DMS153 treated with DMSO at 0.1 percent for 48 hours (cell line): Measurements from ENCODE around the gene PLA2G2E.

ENCODE experiments used
- DNase-seq: peaks from one replicate; lab custom pipeline; 2025; ENCODE audit not compliant: unreplicated experiment; lab: John Stamatoyannopoulos, UW

The PLA2G2E gene, protein sequence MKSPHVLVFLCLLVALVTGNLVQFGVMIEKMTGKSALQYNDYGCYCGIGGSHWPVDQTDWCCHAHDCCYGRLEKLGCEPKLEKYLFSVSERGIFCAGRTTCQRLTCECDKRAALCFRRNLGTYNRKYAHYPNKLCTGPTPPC

DNA sequence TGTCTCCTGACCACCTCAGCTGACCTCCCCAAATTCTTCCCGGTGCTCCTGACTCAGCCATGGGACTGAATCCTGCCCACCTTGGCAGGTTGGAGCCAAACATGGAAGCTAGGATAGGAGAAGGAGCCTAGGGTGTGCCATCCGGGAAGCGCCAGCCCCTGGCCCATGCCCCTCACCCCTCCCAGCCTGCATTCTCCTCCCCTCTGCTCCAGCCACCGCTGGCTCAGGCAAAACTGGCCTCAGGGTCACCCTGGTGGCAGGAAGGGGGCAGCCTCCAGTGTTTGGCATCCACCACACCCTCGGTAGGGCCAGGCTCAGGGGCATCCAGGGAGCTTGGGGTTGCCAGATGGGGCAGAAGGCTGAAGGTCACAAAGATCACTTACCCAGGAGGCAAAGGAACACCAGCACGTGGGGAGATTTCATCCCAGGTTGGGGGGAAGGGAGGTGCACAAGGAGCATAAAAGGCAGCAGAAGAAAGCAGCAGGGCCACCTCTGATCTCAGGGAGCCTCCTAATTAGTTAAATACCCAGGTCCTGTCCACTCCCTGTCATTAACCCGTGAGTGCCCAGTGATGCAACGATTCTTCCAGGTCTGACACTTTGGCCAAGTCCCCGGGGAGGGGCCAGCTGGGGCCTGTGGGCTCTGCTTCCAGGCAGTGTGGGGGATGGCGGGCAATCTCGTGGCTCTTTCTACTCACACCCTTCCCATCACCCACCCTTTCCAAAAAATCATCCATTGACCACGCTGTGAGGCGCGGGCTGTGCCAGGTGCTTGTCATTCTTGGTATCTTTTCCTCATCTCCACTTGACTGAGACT is at the start of gene PLA2G2E:
Gene PLA2G2E (minus strand): TSS at position 481 of the 816 bp plus-strand sequence. CDS start 58 bp downstream, at position 423.
- no peak for DNase-seq

DNA sequence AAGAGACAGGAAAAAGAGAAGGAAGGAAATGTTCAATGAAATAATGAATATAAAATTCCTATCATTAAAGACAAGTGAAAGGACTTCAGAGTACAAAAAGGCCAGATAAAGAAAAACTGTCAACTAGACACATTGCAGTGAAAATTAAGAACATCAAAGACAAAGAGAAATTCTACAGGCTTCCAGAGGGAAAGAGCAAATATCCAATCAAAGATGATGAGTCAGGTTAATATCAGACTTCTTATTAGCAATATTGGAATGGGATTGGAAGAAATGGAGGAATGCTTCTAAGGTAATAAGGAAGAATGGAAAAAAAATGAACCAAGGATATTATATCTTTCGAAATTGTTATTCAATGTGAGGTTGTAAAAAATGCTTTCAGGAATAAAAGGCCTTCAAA is 48.2 kb upstream of the PLA2G2E start:
- no peak for DNase-seq

DNA sequence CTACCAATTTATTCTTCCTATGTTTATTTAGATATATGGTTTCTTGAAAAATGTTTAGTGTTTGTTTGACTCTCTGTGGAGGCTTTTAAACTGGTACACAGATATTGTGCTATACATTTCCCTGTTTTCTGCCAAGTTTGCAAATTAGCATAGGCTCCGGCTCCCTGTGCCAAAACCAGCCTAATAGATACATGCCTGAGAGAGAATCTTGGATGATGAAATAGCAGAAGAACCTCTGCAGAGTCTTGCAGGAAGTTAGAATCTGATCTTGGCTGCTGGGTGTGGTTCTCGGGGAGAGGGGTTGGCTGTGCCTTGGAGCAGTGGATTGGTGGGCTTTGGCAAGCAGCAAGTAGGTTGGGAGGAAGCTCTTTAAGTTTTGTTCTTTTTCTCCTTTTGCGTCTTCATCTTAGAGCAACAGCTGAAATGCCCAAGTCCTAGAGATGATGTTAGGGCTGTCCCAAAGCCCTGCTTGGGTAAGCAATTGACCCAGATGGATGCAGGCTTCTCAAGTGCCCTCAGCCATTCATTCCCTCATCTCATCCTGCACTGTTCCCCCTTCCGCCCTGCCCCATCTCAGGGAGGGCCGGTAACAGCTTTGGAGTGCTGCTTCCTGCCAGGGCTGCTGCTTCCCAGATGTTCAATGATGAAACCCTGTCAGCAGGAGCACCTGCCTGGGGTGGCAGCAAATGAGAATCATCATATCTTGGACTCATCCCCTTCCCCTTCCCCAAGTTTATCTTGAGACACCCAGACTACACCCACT is 46.7 kb upstream of the PLA2G2E start:
- no peak for DNase-seq

DNA sequence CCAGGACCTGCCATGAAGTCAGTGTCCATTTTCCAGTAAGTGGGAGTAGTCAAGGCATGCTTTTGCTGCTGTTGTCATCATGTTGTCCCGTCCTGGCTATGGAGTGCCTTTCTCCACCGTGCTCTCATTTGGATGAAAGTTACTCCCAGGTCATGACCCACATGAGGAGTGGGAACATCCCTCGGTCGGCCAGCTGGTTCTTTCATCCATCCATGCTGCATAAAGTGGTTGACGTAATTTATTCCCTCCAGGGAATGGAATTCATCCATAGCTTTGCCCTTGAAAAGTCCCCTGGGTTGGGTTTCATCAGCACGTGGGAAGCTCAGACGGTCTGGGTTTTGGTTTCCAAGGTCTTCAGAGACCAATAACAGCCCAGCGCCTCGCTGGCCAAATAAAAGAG is 44.4 kb upstream of the PLA2G2E start:
- DNase-seq: no peak

DNA sequence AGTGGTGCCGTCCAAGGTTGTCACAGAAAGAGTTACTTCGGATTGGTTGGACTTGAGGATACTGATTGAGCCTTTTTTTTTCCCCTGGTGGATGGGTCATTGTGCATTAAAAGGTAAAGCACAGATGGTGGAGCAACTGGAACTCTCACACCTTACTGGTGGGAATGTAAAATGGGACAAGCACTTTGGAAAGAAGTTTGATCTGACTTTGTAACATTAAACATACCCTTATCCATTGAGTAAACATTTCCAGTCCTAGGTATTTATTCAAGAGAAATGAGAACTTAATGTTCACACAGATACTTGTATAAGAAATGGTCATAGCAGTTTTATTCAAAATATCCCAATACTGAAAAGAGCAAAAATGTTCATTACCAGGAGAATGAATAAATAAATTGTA is 41.1 kb upstream of the PLA2G2E start:
- DNase-seq: no peak

DNA sequence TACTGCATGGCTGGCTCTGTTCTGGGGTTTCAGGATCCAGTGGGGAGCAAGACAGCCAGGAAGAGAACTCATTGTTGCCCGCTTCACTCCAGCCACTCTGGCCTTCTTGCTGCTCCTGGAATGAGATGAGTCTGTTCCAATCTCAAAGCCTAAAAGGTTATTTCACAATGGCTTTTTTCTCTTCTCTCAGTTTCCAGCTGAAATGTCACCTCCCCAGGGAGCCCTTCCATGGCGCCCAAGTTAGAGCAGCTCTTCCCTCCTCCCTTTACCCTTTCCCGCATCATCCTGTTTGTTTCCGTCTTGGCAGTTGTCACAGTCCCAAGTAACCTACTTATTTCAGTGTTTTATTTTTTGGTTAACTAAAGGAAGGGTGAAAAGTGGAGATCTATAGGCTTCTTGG is 40.2 kb upstream of the PLA2G2E start:
- no peak for DNase-seq

DNA sequence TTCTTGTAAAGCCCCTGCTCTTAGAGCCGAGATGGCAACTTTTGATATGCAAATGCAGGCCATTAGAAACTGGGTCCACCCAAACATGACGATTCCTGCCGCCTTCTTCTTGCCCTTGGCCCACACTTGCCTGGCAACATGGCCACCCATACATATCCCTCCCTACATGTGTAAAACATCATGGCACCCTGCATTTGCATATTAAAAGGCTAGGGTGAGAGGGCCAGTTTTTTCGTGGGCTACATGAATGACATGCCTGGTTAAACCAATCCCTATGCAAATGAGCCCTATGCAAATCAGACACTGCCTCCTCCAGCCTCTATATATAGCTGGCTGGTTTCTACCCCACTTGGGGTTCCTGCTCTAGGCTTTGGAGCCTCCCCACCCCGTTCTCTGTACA is 37.2 kb upstream of the PLA2G2E start:
- no peak for DNase-seq

DNA sequence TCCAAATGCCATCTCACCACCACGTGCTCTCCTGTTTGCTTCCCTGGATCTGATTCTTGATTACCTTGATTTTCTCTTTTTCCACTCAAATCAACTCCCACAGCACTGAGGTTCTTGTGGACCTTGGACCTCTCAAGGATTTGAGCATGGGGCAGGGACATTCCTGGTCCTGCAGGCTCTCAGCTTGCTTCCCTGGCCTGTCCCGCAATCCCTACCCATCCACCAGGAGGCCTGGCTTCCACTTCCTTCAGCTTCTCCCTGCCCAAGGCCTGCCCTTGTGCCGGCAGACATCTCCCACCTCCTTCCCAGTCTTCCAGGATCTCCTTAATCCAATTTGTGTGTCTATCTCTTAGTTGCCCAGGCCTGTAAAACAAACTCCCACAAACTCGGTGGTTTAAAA is 34.4 kb upstream of the PLA2G2E start:
- DNase-seq: no peak

DNA sequence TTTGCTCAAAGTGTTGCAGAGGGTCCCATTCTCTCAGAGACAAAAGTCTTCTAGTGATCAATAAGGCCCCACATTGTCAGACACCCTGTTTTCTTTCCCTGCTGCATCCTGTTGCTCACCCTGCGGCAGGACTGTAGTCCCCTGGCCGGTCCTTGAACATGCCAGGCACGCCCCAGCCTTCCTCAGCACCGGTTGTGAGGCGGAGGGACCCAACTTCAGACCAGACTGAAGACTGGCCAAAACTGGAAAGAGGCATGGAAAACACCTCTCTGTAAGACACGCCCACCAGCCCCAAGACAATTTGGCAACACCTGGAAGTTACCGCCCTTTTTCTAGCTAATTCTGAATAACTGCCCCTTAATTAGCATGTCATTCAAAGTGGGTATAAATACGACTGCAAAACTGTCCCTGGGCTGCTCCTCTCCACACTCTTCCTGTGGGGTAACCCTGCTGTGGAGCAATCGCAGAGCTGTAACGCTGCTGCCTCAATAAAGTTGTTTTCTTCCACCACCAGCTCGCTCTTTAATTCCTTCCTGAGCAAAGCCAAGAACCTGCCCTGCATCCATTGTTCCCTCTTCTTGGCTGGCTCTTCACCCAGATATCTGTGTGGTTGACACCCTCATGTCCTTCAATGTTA is 32.2 kb upstream of the PLA2G2E start:
- no peak for DNase-seq

DNA sequence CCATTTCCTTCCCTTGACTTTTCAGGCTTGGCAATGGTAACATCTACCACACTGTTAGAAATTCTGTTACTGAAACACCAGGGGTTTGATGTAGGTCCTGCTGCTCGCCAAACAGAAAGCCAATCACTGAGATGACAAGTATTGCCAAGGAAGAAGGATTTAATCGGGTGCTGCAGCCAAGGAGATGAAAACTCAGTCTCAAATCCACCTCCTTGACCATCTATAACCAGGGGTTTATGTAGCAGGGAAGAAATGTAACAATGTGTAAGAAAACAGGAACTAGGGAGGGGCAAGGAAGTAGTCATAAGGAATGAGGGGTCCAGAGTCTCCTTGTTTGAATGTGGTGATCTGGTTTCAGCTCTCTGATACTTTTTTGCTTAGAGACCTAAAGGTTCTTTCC is 30.6 kb upstream of the PLA2G2E start:
- DNase-seq: no peak

DNA sequence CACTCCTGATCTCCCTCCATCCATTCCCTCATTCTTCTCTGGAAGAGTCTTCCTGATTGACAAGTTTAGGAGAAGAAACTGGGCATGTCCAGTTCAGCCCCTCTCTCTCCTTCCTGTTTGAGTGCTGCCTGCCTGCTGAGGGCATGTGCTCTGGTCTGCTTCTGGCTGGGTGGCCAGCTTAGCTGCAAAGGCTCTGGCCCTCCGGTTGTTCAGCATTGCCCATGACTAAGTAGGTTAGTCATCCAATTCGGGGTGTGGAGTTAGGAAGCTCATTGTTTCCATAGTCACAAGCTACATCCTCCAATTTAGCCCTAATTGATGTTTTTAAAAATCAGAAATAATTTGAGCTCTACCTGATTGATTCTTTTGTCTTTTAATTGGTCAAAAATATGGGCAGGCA is 25.6 kb upstream of the PLA2G2E start:
- no peak for DNase-seq

DNA sequence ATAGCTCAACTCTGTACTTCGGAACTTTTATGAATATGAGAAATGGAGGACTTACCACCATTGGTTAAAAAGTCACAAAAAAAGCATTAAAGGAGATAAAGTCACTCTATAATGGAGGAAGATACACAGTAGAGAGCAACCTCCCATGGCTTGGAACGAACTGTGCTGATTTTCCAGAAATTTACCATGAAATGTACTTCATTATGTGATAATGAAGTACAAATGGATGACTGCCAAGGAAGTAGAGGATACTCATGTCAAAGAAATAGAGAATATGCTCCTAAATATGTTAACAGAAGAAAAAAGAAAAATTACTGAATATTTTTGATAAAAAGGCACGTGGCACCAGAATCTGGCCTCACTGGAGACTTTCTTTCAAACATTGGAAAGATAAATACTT is 23.6 kb upstream of the PLA2G2E start:
- DNase-seq: no peak

DNA sequence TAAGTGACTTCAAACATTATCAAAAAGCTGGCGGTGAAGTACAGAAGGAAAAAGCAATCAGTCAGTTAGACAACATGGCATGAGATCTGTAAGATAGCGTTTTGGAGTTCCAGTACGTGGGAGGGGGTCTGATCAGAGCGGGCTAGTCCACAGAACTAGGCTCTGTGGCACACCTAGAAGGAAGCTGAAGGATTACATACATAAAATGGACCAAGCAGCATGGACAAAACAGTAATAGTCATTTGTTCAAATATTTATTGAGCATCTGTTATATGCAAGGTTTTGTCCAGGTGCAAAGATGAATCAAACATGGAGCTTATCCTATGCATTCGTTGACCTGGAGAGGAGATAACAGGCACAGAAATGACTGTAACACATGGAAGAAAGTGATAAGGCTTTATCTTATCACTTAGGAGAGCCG is 22.9 kb upstream of the PLA2G2E start:
- no peak for DNase-seq

DNA sequence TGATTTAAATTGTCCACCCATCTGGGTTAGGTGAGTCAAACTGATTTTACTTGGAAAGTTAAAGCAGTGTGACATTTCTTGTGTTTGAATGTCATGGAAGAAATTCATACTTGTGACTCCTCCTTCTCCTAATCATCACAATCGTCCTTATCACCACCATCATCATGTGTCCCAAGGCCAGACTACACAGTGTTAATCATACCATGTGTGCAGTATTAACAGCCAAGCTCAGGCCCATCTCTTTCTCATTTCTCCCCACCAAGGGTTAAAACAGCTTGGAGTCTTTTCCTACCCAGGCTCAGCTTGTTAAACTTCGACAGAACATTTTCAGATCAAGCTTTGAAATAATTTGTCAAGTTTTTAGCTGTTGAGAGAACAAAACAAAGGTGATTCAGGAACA is 22.5 kb upstream of the PLA2G2E start:
- DNase-seq: no peak

DNA sequence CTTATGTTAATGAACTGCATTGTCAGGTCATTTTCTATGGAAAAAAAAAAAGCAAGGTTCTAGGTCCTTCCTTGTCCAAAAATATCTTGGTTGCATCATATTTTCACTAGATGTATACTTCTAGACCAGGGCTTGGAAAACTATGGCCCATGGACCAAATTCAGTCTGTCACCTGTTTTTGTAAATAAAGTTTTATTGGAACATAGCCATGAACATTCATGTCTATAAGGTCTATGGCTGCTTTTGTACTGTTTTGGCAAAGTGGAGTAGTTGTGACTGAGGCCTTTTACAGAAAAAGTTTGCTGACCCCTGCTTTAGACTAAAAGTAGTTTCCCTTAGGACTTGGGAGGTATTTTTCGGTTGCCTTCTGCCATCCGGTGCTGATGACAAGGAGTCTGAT is 19.2 kb upstream of the PLA2G2E start:
- DNase-seq: no peak

DNA sequence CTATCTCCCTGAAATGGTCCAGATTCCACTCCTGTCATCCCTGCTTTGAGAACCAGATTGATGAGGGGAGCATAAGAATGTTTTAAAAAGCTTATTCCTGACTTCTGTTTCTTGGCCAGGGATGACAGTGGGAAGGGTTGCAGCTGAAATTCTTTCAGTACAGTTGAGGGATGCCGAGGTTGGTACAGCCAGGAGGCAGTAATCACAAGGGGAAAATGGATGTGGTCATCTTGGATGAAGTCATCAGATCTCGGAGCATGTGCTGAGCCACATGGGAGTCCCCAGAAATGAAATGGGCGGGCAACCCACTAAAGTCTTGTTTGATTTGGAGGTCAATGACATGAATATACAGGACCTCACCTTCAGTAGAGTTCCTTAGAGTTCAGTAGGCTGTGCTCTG is 18.7 kb upstream of the PLA2G2E start:
- no peak for DNase-seq

DNA sequence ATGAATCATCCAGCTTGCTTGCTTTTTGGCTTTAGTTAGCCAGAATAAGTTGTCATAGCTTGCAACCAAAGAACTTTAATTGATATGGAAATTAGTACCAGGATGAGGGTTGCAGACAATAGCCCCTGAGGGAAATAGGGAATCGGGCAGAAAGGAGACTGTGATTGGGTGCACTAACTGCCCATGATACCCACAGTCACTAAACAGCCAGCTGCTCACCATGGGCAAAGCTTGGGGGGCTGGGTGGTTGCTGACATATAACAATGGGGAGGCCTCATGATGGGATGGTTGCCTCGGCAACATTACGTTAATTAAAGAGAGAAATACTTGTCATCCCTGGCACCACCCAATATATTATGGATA is 17.8 kb upstream of the PLA2G2E start:
- no peak for DNase-seq

DNA sequence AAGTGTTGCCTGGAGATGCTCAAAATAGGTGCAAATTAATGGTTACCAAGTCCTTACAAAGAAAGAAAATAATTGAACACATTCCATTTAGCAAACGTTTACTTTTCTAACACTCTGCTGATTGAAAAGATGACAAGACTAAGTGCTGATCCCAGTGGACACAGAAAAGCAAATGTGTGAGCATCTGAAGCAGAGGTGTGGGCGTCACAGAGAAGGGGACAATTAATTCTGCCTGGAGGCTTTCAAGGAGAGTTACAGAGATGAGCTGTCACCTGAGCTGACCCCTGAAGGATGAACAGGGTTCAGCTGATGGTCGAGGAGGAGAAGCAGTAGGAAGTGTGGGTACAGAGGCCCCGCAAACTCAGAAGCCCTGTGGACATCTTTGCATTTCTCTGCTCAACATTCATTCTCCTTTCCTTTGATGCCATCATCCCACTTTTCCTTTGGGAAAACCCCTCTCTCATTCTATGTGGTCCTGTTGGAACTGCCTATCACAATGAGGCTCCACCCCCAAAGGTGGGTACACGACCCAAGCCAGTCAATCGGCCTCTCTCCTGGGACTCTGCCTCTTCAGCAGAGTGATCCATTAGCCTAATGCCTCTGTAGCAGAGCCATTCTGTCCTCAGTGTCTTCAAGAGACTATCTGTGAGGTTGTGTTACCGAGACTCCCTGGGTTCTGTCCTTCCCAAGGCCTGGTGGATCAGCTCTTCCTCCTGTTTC is 17.2 kb upstream of the PLA2G2E start:
- DNase-seq: no peak

DNA sequence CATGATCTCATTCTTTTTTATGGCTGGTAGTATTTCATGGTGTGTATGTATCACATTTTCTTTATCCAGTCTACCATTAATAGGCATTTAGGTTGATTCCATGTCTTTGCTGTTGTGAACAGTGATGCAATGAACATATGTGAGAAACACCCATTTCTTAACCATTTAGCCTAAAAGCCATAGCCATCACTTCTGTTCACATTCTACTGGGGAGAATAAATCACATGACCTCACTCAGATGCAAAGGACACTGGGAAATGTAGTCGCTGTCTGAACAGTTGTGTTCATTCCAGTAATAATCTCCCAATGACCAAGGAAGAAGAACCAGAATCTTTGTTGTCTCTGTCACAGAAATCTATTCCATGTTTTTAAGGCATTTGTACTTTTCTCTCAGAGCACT is 15.1 kb upstream of the PLA2G2E start:
- DNase-seq: no peak

DNA sequence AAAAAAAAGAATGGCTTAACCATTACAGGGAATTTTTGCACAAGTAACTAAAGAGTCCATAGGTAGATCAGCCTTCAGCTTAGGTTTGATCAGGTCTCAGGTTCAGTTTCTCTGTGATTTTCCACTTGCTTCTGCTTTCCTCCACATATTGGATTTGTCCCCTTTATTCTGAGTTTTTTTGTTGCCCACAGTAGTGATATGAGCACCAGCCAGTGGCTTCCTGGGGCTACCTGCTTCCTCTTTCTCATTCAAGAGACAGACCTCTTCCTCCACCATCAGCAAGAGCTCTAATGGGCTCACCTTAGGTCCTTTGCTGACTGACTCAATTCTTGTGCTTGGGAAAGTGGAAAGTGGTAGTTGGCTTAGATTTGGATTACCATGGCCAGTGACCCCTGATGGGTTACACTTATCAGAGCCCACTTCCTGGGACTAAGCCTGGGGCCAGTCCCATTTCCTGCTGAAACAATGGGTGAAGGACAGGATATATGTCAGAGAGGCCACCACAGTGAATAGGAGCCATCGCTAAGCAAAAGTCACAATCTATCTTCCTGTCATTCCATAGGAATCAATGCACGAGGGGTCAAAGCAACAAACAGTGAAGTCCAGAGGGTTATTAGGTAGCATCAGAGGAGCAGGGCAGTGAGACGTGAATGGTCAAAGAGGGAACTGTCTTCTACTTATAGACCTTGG is 12.8 kb upstream of the PLA2G2E start:
- no peak for DNase-seq

DNA sequence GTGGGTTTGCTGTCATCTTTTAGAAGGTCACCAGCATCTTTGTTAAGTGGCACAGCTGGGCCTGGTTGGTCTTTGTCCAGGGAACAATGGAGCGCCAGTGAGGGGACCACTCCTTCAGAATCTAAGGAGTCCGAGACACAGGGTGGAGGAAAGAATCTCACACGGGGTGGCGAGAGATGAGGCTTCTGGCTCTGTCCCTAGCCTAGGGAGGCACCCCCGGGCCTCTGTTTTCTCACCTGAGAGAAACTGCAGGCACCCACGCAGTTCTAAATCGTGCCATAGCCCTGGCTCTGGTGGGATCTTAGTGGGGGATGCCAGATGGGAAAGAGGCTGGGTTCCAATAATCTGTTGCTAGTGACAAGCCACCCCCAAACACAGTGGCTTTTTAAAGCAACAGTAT is 10.9 kb upstream of the PLA2G2E start:
- DNase-seq: no peak
